HG03460 (cell line): Measurements from ENCODE around the gene OR4N2.
"Not testable (repeated sequence)": the region's sequence is repeated elsewhere in the genome, so short reads cannot be mapped to it uniquely, and the experiment has no call there.

ENCODE experiments used
- ATAC-seq: cut with Tn5 transposase; IDR thresholded peaks from one replicate; pipeline ENCODE4 v1.9.1; 2021; ENCODE audit not compliant: unreplicated experiment

OR4N2 gene

GRCh38 chr14:19803470-19803869 lies at the start of gene OR4N2:
Gene OR4N2, plus strand, starts transcription at chr14:19803770. Its CDS starts 23,679 bp downstream, at chr14:19827449.
- not testable (repeated sequence) for ATAC-seq

GRCh38 chr14:19754172-19754571 lies 49.4 kb upstream of the OR4N2 start:
- ATAC-seq: no peak

DNA sequence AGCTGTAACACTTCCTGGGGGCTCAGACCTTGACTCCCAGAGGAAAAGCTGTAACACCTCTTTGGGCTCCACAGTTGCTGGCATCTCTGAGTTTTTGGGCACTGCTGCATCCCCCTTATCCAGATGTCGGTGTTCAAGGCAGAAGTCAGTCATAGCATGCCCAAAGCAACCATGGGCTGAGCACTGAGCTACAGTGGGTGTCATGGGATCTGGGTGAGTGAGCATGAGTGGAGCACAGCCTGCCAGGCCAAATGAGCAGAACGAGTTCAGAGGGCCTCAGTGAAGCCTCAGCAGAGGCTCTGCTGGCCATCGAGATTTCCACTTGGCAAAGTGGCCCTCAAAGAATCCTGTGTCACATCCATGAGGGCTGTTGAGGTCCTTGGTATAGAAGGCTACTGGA lies 32.1 kb upstream of the OR4N2 start:
- ATAC-seq: not testable (repeated sequence)

DNA sequence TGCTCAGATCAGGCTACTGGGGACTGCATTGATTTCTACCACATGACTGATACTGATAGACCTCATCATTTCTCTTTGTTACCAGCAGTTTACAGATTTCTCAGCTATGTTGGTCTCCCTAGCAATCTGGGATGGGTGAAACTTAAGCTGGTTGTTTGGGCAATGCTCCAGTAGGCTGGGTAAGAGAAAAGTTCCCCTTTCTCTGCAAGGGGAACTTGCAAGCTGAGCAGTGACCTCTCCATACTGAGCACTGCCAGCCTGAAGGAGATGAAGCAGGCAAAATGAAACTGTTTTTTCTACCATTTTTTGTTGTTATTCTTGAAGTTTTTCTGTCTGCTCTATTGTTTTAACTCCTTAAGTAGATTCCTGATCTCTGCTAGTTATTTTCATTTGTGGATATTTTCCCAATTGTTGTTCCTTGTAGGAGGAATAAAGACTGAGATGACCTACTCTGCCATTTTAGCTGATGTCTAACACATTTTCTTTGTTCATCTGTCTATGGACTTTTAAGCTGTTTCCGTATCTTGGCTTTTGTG lies 31.6 kb upstream of the OR4N2 start:
- ATAC-seq: no peak

DNA sequence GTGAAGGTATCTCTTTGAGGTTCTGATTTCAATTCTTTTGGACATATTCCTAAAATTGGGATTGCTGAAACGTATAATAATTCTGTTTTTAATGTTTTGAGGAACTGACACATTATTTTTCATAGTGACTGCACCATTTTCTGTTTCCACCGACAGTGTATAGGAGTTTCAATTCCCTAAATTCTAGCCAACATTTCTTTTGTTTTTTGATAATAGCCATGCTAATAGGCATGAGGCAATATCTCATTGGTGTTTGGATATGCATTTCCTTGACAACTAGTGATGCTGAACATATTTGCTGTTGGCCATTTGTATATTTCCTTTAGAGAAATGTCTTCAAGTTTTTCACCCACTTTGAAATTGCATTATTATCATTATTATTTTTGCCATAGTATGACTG lies 31.1 kb upstream of the OR4N2 start:
- ATAC-seq: not testable (repeated sequence)

- not testable (repeated sequence) for ATAC-seq
Measured at GRCh38 chr14:19773204-19773603, 30.4 kb upstream of the OR4N2 start, which contains the start of gene OR4M1. Gene OR4M1, plus strand, starts transcription at chr14:19773504. Its CDS starts 6,819 bp downstream, at chr14:19780323.

DNA sequence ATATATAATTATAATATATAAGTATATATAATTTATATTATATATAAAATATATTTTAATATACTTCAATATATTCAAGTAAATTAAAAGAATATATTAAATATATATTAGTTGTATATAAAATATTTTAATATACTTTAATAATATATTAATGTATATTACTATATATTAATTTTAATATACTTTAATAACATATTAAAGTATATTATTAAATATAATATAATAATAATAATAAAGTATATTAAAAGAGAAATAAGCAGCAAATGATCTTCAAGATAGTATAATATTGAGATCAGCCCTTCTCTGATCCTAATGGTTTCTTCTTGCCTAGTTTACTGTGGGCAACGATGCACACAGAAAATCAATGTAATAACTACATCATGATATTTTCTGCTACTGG lies 28.0 kb upstream of the OR4N2 start:
- no peak for ATAC-seq

GRCh38 chr14:19785848-19786247 lies 17.7 kb upstream of the OR4N2 start:
- ATAC-seq: not testable (repeated sequence)

- ATAC-seq: not testable (repeated sequence)
Measured at GRCh38 chr14:19787318-19787717, 16.3 kb upstream of the OR4N2 start.

- not testable (repeated sequence) for ATAC-seq
Measured at GRCh38 chr14:19788150-19788549, 15.4 kb upstream of the OR4N2 start.

GRCh38 chr14:19796520-19797108 lies 7.0 kb upstream of the OR4N2 start:
- not testable (repeated sequence) for ATAC-seq

DNA sequence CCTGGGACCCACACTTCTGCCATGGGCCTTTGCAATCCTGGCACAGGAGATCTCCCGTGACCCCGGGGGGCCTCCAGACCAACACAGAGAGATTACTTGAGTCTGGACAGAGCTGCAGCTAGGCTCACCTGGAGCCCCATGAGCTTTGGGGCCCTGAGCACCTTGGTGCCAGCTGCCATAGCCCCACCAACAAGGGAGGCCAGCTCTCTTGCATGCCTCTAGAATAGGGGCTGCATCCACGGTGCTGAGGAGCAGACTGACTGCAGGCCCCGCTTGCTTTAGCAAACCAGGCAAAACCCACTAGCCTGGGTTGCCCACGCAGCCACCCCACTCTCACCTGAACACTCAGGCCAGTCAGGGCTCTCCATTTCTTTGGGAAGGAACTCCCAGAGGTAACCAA lies 3.7 kb upstream of the OR4N2 start:
- ATAC-seq: no peak

- ATAC-seq: no peak
Measured at GRCh38 chr14:19800282-19801117, 3.1 kb upstream of the OR4N2 start.

- ATAC-seq: no peak
Measured at GRCh38 chr14:19801118-19801464, 2.5 kb upstream of the OR4N2 start.

DNA sequence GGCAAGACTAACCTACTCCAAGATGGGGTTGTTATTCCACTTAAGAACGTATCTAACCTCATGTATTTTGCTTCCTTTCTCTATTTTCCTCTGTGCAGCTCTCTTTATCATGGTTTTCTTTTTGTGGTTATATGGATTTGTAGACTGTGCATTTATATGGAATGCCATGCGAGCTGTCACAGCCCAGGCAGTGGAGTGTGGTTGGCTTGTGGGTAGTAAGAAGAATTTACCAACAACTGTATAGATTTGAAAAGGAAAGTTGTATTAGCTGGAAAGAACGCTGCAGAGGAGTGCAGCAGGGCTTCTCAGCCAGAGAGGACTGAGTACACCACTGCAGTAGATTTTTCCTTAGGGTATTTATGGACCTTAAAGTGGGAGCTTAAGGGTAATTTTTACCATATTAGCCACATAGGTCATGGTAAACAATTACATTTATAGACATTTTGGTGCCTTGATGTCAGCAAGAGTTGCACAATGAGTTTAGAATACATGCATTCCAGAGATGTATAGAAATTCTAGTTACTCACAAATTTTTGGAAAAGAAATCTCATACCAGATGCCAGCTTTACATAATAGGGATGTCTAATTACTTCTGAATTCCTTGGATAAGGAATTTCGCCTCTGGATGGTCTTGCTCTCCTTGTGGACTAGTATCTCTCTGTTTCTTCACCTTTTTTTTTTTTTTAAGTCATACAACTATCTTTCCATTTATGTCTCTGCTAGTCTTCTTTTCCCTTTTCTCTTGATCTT lies 9.8 kb downstream of the OR4N2 start:
- ATAC-seq: not testable (repeated sequence)

GRCh38 chr14:19819879-19820278 lies 16.3 kb downstream of the OR4N2 start:
- not testable (repeated sequence) for ATAC-seq

DNA sequence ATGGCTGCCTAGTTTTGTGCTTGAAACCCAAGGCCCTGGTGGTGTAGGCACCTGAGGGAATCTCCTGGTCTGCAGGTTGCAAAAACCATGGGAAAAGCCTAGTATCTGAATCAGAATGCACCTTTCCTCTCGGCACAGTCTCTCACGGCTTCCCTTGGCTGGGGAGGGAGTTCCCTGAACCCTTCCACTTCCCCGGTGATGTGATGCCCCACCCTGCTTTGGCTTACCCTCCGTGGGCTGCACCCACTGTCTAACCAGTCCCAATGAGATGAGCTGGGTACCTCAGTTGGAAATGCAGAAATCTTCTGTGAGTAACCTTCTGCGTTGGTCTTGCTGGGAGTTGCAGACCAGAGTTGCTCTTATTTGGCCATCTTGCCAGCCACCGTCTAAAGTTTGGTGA lies 17.4 kb downstream of the OR4N2 start:
- ATAC-seq: not testable (repeated sequence)

DNA sequence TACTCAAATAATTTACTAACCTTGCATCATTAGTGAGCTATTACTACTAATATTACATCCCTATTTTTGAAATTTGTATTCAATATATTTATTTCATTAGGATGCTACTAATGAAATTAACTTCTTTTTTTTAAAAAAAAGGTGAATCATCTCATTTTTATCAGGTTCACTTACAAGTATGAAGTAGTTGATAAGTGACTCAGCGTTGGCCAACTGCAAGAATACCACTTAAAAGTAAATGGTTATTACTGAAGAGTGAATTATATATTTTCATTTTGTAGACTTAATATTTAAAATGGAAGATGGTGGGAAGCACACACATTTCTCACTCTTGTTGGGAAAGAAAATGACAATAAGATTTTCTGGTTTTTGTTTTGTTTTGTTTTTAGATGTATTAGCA lies 19.6 kb downstream of the OR4N2 start:
- ATAC-seq: no peak

DNA sequence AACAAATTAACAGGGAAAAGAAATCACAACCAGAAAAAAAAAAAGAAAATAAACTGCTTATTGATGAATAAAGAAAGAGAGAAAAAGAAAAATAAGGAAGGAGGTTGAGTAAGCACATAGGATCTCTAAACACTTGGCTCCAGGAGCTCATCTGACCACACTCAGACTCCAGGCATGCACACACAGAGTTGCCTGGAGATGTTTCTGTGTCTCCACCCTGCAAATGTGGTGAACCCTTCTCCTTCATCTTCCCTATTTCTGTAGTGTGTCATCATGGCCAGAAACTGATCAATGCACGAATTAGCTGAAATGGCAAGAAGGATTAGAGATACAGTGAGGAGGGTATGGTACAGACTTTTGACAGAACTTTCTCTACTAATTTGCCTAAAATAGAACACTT lies 20.2 kb downstream of the OR4N2 start:
- ATAC-seq: no peak

DNA sequence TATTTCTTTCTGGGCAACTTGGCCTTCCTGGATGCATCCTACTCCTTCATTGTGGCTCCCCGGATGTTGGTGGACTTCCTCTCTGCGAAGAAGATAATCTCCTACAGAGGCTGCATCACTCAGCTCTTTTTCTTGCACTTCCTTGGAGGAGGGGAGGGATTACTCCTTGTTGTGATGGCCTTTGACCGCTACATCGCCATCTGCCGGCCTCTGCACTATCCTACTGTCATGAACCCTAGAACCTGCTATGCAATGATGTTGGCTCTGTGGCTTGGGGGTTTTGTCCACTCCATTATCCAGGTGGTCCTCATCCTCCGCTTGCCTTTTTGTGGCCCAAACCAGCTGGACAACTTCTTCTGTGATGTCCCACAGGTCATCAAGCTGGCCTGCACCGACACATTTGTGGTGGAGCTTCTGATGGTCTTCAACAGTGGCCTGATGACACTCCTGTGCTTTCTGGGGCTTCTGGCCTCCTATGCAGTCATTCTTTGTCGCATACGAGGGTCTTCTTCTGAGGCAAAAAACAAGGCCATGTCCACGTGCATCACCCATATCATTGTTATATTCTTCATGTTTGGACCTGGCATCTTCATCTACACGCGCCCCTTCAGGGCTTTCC lies 24.2 kb downstream of the OR4N2 start:
- not testable (repeated sequence) for ATAC-seq

- ATAC-seq: no peak
Measured at GRCh38 chr14:19828314-19828713, 24.7 kb downstream of the OR4N2 start.
